Smooth muscle cell (in vitro differentiated cells): ENCODE data around the gene IRGQ. TPM values are rescaled to one million over a fixed set of nuclear protein-coding genes. Genes with fewer than 3 reads are reported as not detected.

Experiments used
- DNase-seq: peaks from one replicate; lab custom pipeline; 2025; ENCODE audit not compliant: unreplicated experiment; lab: John Stamatoyannopoulos, UW
- H2AFZ ChIP-seq: fragments of 200-600 bp; sonication (generic); 2 replicates; pipeline ENCODE4 v1.6.0; 2016; ENCODE audit warnings: antibody characterized with exemption, low read depth, mild to moderate bottlenecking
- H3F3A ChIP-seq: fragments of 200-600 bp; sonication (generic); 2 replicates; pipeline ENCODE4 v1.6.0; 2017; ENCODE audit warnings: antibody characterized with exemption, low read depth
- H3K27ac ChIP-seq: fragments of 200-600 bp; sonication (generic); 2 replicates; pipeline ENCODE4 v1.5.1; 2016; ENCODE audit warnings: low read depth, mild to moderate bottlenecking
- H3K27me3 ChIP-seq: fragments of 200-600 bp; sonication (generic); 2 replicates; pipeline ENCODE4 v1.6.1; 2016; ENCODE audit warnings: low read depth, mild to moderate bottlenecking
- H3K36me3 ChIP-seq: fragments of 200-600 bp; sonication (generic); 2 replicates; pipeline ENCODE4 v1.5.1; 2016; ENCODE audit warnings: low read depth
- H3K4me1 ChIP-seq: fragments of 200-600 bp; sonication (generic); 2 replicates; pipeline ENCODE4 v1.5.1; 2016; ENCODE audit warnings: low read depth
- H3K4me2 ChIP-seq: fragments of 200-600 bp; sonication (generic); 2 replicates; pipeline ENCODE4 v1.6.0; 2016; ENCODE audit warnings: mild to moderate bottlenecking
- H3K4me3 ChIP-seq: fragments of 200-600 bp; sonication (generic); 2 replicates; pipeline ENCODE4 v1.5.1; 2016; ENCODE audit warnings: mild to moderate bottlenecking
- H3K79me2 ChIP-seq: fragments of 200-600 bp; sonication (generic); 2 replicates; pipeline ENCODE4 v1.6.0; 2016; ENCODE audit warnings: low read depth, mild to moderate bottlenecking
- H3K9ac ChIP-seq: fragments of 200-600 bp; sonication (generic); 2 replicates; pipeline ENCODE4 v1.6.0; 2016; ENCODE audit warnings: low read depth
- H3K9me3 ChIP-seq: fragments of 200-600 bp; sonication (generic); replicated peaks from 2 replicates; pipeline ENCODE4 v1.5.1; 2016; ENCODE audit warnings: low read depth
- H4K20me1 ChIP-seq: fragments of 200-600 bp; sonication (generic); 2 replicates; pipeline ENCODE4 v1.6.0; 2016; ENCODE audit warnings: low read depth
- CTCF ChIP-seq: fragments of 200-600 bp; sonication (generic); IDR thresholded peaks from 2 replicates; pipeline ENCODE4 v1.5.1; 2017; ENCODE audit warnings: borderline replicate concordance, mild to moderate bottlenecking, antibody characterized with exemption; ENCODE audit not compliant: insufficient read depth, poor library complexity, severe bottlenecking
- WGBS: methylation state at CpG from one replicate; pipeline ENCODE4 v1.1.7; 2016; ENCODE audit warnings: low lambda C conversion rate; 5-methylcytosine and 5-hydroxymethylcytosine counted together
- polyA plus RNA-seq: library from polyadenylated mRNA; unstranded; fragments of >200 nt; fragmentation: Nextera tagmentation; extraction: Ambion mirVana; gene quantifications from 2 replicates; pipeline ENCODE4 v1.2.1, GENCODE V29; 2016
- total RNA-seq: library from RNA; depleted of rRNA; stranded (reverse); fragments of >200 nt; gene quantifications from 2 replicates; pipeline ENCODE4 v1.2.3, GENCODE V29; 2014

Gene IRGQ
- total and polyA plus RNA-seq, 2 experiments from 2014 or later: 13.1 TPM

GRCh38 chr19:43561139-43561970 lies 34.6 kb downstream of the IRGQ start:
- Histone ChIP-seq H3K9ac (no peak overlapping the region), H3K27ac (no peak overlapping the region), H3K4me1 (no peaks in the 10 kb centered on the region), H3K9me3 (no peaks in the 10 kb centered on the region), H2AFZ (no peak overlapping the region), H3K27me3 (no peaks in the 10 kb centered on the region), H3K4me2 (no peak overlapping the region), H3K4me3 (no peak overlapping the region), H4K20me1 (no peaks in the 10 kb centered on the region), H3K36me3 (no peaks in the 10 kb centered on the region), H3F3A (no peaks in the 10 kb centered on the region), H3K79me2 (no peaks in the 10 kb centered on the region)
- no peak for DNase-seq
- WGBS: 96% methylated on average over 12 of the region's 12 CpGs
- no peak for TF ChIP-seq CTCF

GRCh38 chr19:43560687-43561086 lies 35.2 kb downstream of the IRGQ start:
- Histone ChIP-seq H3K4me1 (no peaks in the 10 kb centered on the region), H3F3A (no peaks in the 10 kb centered on the region), H3K4me2 (no peak overlapping the region), H3K9ac (no peak overlapping the region), H4K20me1 (no peaks in the 10 kb centered on the region), H3K27me3 (no peaks in the 10 kb centered on the region), H3K79me2 (no peaks in the 10 kb centered on the region), H3K9me3 (no peaks in the 10 kb centered on the region), H3K36me3 (no peaks in the 10 kb centered on the region), H3K27ac (no peak overlapping the region), H2AFZ (no peak overlapping the region), H3K4me3 (no peak overlapping the region)
- DNase-seq: no peak
- TF ChIP-seq CTCF: no peak
- 92% methylated on average over 6 of the region's 6 CpGs for WGBS

GRCh38 chr19:43555185-43555770 lies 40.7 kb downstream of the IRGQ start:
- WGBS: 47% methylated on average over 8 of the region's 8 CpGs
- Histone ChIP-seq H3K4me2 (no peak overlapping the region), H3K36me3 (no peaks in the 10 kb centered on the region), H3K4me3 (no peak overlapping the region), H3K79me2 (no peaks in the 10 kb centered on the region), H3K27me3 (no peaks in the 10 kb centered on the region), H4K20me1 (no peaks in the 10 kb centered on the region), H2AFZ (no peak overlapping the region), H3F3A (no peaks in the 10 kb centered on the region), H3K9ac (no peak overlapping the region), H3K9me3 (no peaks in the 10 kb centered on the region), H3K4me1 (no peaks in the 10 kb centered on the region), H3K27ac (no peak overlapping the region)
- peak; percentile 62 for TF ChIP-seq CTCF
- peak; percentile 3 for DNase-seq
